ENCODE results near the gene COL4A2.

Gene COL4A2

DNA sequence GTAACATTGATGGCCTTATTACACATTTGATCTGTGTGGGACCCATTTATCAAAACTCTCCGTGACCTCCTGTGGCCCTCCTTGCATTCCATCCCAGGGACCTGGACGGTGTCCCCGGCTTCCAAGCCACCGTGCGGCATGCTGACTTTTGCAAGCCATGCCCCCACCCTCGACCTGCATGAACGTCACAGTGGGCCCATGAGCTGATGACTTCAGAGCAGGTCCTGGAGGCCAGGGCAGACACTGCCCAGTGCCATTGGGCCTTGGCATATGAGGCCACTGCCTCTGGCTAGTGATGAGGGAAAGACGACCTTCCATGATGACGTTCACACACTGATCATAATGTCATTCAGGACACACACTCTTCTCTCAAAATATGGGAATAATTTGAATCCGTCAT lies 191.7 kb downstream of the COL4A2 start:
- no peak overlapping the region for H3K27ac ChIP-seq (ENCODE audit: insufficient read depth, low read depth, low read length, poor library complexity, severe bottlenecking)
- 93 to 94% methylated on average over 10 of the region's 10 CpGs for WGBS, 2 experiments
- no peaks in the 10 kb centered on the region for H3K27me3 ChIP-seq (ENCODE audit: control insufficient read depth, insufficient read depth, low read length, poor library complexity, severe bottlenecking)
- no peak overlapping the region for H3K4me3 ChIP-seq (ENCODE audit: insufficient read depth, low read depth, low read length)
- H3K4me1 ChIP-seq (ENCODE audit: control insufficient read depth, insufficient read depth, low read length) = no peaks in the 10 kb centered on the region
- H3K9me3 ChIP-seq (ENCODE audit: control insufficient read depth, low read length) = no peaks in the 10 kb centered on the region
- peaks cover 56% of the 10 kb centered on the region for H3K36me3 ChIP-seq (ENCODE audit: control insufficient read depth, insufficient read depth, low read length)

DNA sequence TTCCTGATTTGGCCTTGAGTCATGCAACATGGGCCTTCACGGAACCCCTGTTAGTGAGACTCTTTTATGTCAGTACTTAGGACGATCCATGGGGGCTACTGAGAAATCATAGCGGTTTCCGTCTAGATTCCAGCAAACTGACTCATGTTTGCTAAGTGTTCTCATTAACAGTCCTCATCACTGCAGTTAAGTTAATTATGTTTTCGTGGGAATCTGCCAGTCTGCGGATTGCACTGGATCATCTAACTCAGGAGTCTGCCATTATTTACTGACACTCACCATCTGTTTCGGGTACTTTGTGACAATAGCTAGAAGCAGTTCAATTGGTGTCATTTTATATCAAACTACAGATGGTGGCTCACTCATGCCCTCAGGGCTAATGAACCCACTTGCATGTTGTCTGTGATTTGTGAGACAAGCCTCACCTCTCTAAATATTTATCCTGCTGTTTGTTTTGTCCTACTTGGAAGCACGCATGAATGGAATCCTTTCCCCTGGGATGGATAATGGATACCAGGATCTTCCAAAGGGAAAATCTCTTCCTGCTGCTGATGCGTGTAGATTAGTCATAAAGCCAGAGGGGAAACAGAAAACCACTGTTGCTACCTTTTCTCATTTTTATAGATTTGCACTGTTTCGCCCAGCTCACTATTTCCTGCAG lies 192.7 kb downstream of the COL4A2 start:
- Histone ChIP-seq H3K27ac (ENCODE audit: insufficient read depth, low read depth, low read length, poor library complexity, severe bottlenecking) (no peak overlapping the region), H3K27me3 (ENCODE audit: control insufficient read depth, insufficient read depth, low read length, poor library complexity, severe bottlenecking) (no peaks in the 10 kb centered on the region), H3K9me3 (ENCODE audit: control insufficient read depth, low read length) (no peaks in the 10 kb centered on the region), H3K4me3 (ENCODE audit: insufficient read depth, low read depth, low read length) (no peak overlapping the region), H3K36me3 (ENCODE audit: control insufficient read depth, insufficient read depth, low read length) (peaks cover 59% of the 10 kb centered on the region), H3K4me1 (ENCODE audit: control insufficient read depth, insufficient read depth, low read length) (no peaks in the 10 kb centered on the region)
- 95% methylated on average over 10 of the region's 10 CpGs for WGBS, 2 experiments

DNA sequence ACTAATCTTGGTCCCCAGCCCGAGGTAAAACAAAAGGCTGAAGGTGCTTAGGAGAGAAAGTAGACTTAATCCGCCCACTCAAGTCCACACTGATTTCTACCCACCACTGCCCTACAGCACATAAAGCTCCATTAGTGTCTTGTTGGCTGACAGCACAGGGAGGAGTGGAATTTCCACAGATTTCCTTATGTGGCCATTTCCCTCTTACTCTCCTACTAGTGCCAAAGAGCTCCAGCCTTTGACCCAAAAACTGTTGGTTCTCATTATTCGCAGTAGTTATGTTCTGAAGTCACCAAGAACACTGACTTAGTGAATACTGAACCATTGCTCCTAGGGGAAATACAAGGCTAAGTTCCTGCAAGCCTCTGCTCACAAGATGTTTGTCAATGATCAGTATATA lies 193.3 kb downstream of the COL4A2 start:
- Histone ChIP-seq H3K9me3 (ENCODE audit: control insufficient read depth, low read length) (no peaks in the 10 kb centered on the region), H3K27me3 (ENCODE audit: control insufficient read depth, insufficient read depth, low read length, poor library complexity, severe bottlenecking) (no peaks in the 10 kb centered on the region), H3K27ac (ENCODE audit: insufficient read depth, low read depth, low read length, poor library complexity, severe bottlenecking) (no peak overlapping the region), H3K4me3 (ENCODE audit: insufficient read depth, low read depth, low read length) (no peak overlapping the region), H3K4me1 (ENCODE audit: control insufficient read depth, insufficient read depth, low read length) (no peaks in the 10 kb centered on the region), H3K36me3 (ENCODE audit: control insufficient read depth, insufficient read depth, low read length) (peaks cover 53% of the 10 kb centered on the region)
- 89% methylated on average over 3 of the region's 3 CpGs for WGBS, 2 experiments

- Histone ChIP-seq H3K4me1 (ENCODE audit: control insufficient read depth, insufficient read depth, low read length) (no peaks in the 10 kb centered on the region), H3K27me3 (ENCODE audit: control insufficient read depth, insufficient read depth, low read length, poor library complexity, severe bottlenecking) (no peaks in the 10 kb centered on the region), H3K36me3 (ENCODE audit: control insufficient read depth, insufficient read depth, low read length) (peaks cover 44% of the 10 kb centered on the region), H3K27ac (ENCODE audit: insufficient read depth, low read depth, low read length, poor library complexity, severe bottlenecking) (no peak overlapping the region), H3K4me3 (ENCODE audit: insufficient read depth, low read depth, low read length) (no peak overlapping the region), H3K9me3 (ENCODE audit: control insufficient read depth, low read length) (no peaks in the 10 kb centered on the region)
- WGBS, 2 experiments = 95 to 96% methylated on average over 9 of the region's 9 CpGs
Measured at GRCh38 chr13:110501188-110501587, 194.1 kb downstream of the COL4A2 start.

GRCh38 chr13:110503037-110503901 lies 196.2 kb downstream of the COL4A2 start:
- Histone ChIP-seq H3K9me3 (ENCODE audit: control insufficient read depth, low read length) (no peaks in the 10 kb centered on the region), H3K36me3 (ENCODE audit: control insufficient read depth, insufficient read depth, low read length) (peaks cover 30% of the 10 kb centered on the region), H3K4me3 (ENCODE audit: insufficient read depth, low read depth, low read length) (no peak overlapping the region), H3K4me1 (ENCODE audit: control insufficient read depth, insufficient read depth, low read length) (no peaks in the 10 kb centered on the region), H3K27ac (ENCODE audit: insufficient read depth, low read depth, low read length, poor library complexity, severe bottlenecking) (no peak overlapping the region), H3K27me3 (ENCODE audit: control insufficient read depth, insufficient read depth, low read length, poor library complexity, severe bottlenecking) (no peaks in the 10 kb centered on the region)
- 87 to 88% methylated on average over 20 of the region's 20 CpGs for WGBS, 2 experiments

DNA sequence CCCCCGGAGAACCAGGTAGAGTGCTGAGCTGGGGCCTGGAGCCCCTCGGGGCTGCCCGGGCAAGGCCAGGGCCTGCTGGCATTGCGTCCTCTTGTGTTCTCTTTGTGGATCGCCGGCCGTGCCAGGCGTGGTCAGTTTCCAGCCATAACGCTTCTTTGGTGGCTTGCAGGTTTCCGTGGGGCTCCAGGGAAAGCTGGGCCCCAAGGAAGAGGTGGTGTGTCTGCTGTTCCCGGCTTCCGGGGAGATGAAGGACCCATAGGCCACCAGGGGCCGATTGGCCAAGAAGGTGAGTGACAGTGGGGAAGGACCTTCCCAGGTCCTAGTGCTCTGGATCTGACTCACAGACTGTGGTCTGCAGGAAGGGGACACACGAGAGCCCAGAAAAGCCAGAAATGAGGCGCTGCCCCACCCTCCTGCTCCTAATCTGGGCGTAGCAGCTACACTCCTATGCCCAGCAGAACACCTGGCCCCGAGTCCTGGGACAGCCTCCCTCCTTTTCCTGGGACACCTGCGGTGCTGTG lies 197.0 kb downstream of the COL4A2 start:
- H3K27ac ChIP-seq (ENCODE audit: insufficient read depth, low read depth, low read length, poor library complexity, severe bottlenecking) = no peak overlapping the region
- H3K4me3 ChIP-seq (ENCODE audit: insufficient read depth, low read depth, low read length) = no peak overlapping the region
- no peaks in the 10 kb centered on the region for H3K4me1 ChIP-seq (ENCODE audit: control insufficient read depth, insufficient read depth, low read length)
- peaks cover 34% of the 10 kb centered on the region for H3K36me3 ChIP-seq (ENCODE audit: control insufficient read depth, insufficient read depth, low read length)
- no peaks in the 10 kb centered on the region for H3K27me3 ChIP-seq (ENCODE audit: control insufficient read depth, insufficient read depth, low read length, poor library complexity, severe bottlenecking)
- WGBS, 2 experiments = 95 to 97% methylated on average over 18 of the region's 18 CpGs
- no peaks in the 10 kb centered on the region for H3K9me3 ChIP-seq (ENCODE audit: control insufficient read depth, low read length)

- Histone ChIP-seq H3K27me3 (ENCODE audit: control insufficient read depth, insufficient read depth, low read length, poor library complexity, severe bottlenecking) (no peaks in the 10 kb centered on the region), H3K9me3 (ENCODE audit: control insufficient read depth, low read length) (no peaks in the 10 kb centered on the region), H3K4me3 (ENCODE audit: insufficient read depth, low read depth, low read length) (no peak overlapping the region), H3K4me1 (ENCODE audit: control insufficient read depth, insufficient read depth, low read length) (no peaks in the 10 kb centered on the region), H3K36me3 (ENCODE audit: control insufficient read depth, insufficient read depth, low read length) (peaks cover 34% of the 10 kb centered on the region), H3K27ac (ENCODE audit: insufficient read depth, low read depth, low read length, poor library complexity, severe bottlenecking) (no peak overlapping the region)
- 96% methylated on average over 10 of the region's 10 CpGs for WGBS, 2 experiments
Measured at GRCh38 chr13:110505594-110505993, 198.5 kb downstream of the COL4A2 start.

- Histone ChIP-seq H3K27me3 (ENCODE audit: control insufficient read depth, insufficient read depth, low read length, poor library complexity, severe bottlenecking) (no peaks in the 10 kb centered on the region), H3K4me3 (ENCODE audit: insufficient read depth, low read depth, low read length) (no peak overlapping the region), H3K9me3 (ENCODE audit: control insufficient read depth, low read length) (no peaks in the 10 kb centered on the region), H3K36me3 (ENCODE audit: control insufficient read depth, insufficient read depth, low read length) (peaks cover 33% of the 10 kb centered on the region), H3K4me1 (ENCODE audit: control insufficient read depth, insufficient read depth, low read length) (no peaks in the 10 kb centered on the region), H3K27ac (ENCODE audit: insufficient read depth, low read depth, low read length, poor library complexity, severe bottlenecking) (no peak overlapping the region)
- 96% methylated on average over 18 of the region's 18 CpGs for WGBS, 2 experiments
Measured at GRCh38 chr13:110506396-110506795, 199.3 kb downstream of the COL4A2 start.

DNA sequence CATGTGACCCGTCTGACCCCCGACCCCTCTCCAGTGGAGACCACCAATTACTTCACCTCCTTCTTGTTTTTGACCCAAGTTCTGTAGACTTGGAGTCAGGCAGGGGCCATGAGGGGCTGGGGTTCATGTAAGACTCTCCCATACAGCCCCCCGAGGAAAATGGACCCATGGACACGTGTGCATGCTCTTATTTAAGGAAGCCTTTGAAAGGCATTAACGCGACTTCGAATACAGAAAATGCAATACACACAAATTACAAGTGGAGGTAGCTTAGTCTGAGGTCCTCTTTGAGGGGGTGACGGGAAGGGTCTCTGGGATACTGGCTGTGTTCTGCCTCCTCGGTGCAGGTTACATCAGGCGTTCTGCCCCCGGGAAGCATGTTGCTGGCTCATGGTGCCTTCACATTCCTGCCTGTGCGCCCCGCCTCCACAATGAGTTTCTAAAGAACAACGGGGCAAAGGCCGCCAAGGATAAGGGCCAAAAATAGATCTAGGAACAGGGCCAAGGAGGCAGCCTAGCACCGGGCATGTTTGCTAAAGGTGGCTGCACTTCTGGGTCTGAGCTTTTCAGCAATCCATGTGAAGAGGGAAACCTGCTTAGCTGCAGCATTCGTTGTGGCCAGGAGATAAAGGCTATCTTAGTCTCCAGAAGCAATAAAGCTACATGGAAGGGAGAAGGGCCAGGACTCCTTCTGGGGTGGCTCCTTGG lies 199.9 kb downstream of the COL4A2 start:
- Histone ChIP-seq H3K4me1 (ENCODE audit: control insufficient read depth, insufficient read depth, low read length) (no peaks in the 10 kb centered on the region), H3K9me3 (ENCODE audit: control insufficient read depth, low read length) (no peaks in the 10 kb centered on the region), H3K4me3 (ENCODE audit: insufficient read depth, low read depth, low read length) (no peak overlapping the region), H3K27me3 (ENCODE audit: control insufficient read depth, insufficient read depth, low read length, poor library complexity, severe bottlenecking) (no peaks in the 10 kb centered on the region), H3K36me3 (ENCODE audit: control insufficient read depth, insufficient read depth, low read length) (peaks cover 27% of the 10 kb centered on the region), H3K27ac (ENCODE audit: insufficient read depth, low read depth, low read length, poor library complexity, severe bottlenecking) (no peak overlapping the region)
- WGBS, 2 experiments = 90% methylated on average over 17 of the region's 17 CpGs
